Left renal pelvis (tissue), 4 donors: ENCODE measurements around the gene COMT. TPM values are rescaled to one million over a fixed set of nuclear protein-coding genes. Genes with fewer than 3 reads are reported as not detected.

Experiments used
- DNase-seq, 4 donors: peaks; one replicate each; pipeline ENCODE4 v3.0.0-alpha.2; 2013; ENCODE audit warnings: low read depth in 4 of 4, low spot score in 3 of 4
- polyA plus RNA-seq, 4 donors: library from polyadenylated mRNA; unstranded; fragments of 120-200 nt; gene quantifications; one replicate each; pipeline ENCODE4 v1.2.1, GENCODE V29; 2013; ENCODE audit not compliant: insufficient read length in 4 of 4

Gene COMT
- polyA plus RNA-seq, 4 donors = 47.7 to 143 (median 97.2) TPM

DNA sequence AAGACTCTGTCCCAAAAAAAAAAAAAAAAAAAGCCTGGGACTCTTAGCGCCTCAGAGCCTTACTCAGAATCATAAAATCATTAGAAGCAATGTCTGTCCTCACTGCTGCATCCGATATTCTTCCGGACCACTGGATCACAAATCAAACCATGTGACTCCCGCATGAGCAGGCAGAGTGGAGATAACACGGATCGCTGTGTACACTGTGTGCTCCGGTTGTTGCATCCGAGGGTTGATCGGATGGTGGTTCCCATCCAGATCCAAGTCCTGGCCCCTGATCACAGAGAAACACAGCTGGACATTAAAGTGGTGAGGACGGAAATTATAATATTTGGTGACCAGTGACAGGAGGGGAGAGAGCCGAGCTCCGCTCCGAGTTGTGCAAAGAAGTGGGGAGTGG is 9.8 kb downstream of the COMT start:
- DNase-seq = no peak

DNA sequence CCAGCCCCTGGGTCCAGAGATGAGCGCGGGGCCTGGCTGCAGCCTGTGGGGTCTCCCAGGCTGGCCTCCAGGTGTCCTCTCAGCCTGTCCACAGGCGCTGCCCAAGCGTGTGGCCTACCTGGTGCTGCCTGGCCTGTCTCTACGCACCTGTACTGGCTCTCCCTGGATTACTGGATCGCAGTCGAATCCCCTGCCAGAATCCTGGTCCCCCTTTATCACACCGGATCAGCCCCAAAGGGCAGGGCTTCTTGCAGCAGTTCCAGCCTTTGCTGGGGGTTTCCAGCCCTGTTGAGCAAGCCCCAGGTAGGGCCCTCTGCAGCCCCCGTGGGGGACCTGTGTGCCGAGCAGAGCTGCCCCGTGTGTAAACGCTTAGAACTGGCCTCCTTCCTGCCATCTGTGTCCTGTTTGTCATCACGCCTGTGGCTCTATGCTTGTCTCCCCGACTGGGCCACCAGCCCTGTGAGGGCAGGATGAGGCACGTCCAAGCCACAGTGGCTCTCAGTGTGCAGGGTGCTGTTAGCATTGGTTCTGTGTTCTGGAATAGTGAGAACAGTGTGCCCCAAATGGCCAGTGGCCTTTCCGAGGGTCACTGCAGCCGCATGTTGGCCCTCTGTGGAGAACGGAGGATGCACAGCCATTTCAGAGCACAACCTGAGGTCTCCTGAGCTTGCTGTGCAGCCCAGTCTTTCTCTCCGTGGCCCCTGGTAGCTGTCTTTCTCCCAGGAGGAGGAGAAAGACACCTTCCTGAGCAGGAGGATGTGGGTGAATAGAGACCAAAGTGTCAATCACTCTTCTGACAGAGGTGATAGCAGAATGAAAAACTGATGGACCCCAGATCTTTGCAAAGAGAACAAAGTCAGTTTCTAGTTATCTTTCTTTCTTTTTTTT is 13.9 kb downstream of the COMT start:
- DNase-seq = no peak

DNA sequence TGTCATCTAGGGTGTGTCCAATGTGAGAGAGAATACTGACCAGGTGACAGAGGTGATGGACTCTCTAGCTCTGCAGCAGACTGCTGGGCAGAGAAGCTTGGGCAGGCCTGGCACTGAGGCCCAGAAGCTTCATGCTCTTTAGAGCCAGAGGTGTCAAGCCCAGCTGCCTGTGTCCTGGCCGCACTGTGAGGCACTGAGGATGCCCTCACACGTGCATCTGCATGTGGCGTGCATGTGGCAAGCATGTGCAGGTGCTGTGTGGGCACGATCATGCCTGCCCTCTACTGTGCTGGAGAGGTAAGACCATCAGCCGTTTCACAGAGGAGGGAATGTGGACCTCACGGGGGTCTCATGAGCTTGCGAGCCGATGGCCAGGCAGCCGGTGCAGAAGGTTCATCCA is 15.9 kb downstream of the COMT start:
- DNase-seq = no peak

DNA sequence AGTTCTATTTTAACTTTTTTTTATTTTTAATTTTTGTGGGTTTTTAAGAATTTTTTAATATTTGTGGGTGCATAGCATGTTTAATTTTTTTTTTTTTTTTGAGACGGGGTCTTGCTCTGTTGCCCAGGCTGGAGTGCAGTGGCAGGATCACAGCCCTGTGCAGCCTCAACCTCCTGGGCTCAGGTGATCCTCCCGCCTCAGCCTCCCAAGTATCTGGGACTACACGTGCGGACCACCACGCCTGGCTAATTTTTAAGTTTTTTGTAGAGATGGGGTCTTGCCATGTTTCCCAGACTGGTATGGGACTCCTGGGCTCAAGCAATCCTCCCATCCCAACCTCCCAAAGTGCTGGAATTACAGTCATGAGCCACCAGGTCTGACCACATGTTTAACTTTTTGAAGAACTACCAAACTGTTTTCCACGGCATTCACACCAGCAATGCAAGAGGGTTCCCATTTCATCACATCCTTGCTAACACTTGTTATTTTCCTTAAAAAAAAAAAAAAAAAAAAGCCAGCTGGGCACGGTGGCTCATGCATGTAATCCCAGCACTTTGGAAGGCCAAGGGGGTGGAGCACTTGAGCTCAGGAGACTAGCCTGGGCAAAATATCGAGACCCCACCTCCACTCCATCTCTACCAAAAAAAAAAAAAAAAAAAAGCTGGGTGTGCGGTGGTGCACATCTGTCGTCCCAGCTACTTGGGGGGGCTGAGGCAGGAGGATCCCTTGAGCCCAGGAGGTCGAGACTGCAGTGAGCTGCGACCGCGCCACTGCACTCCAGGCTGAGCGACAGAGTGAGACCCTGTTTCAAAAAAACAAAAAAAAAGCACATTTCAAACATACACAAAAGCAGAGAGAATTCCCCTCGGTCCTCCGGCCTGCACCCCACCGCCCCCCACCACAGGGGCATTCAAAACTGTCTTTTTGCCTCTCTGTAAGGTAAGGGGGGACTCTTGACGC is 16.8 kb downstream of the COMT start:
- DNase-seq = no peak

DNA sequence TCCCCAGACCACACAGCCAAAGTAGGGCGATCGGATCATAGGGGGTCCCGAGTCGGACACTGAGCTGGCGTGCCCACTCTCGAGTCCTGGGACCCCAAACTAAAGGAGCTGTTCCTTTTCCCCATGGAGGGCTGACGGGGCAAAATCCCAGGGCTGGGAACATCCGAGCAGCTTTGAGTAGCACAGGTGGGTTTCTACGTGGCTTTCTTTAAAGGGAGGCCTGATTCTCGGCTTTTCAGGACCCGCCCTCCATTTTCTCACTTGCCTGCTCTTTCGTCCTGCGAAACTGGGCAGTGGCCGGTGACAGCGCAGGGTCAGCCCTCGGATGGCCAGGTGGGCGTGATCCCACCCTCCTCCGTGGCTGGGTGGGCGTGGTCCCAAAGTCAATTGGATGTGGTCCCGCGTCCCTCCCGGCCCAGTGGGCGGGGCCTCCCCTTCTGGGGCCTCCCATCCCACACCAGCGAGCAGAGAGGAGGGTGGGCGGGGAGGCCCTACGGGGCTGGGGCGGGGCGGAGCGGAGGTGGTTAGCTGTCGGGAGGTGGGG is 17.5 kb downstream of the COMT start:
- peak in 3 of 4 donors; percentile 77 to 86 (median 85) for DNase-seq

DNA sequence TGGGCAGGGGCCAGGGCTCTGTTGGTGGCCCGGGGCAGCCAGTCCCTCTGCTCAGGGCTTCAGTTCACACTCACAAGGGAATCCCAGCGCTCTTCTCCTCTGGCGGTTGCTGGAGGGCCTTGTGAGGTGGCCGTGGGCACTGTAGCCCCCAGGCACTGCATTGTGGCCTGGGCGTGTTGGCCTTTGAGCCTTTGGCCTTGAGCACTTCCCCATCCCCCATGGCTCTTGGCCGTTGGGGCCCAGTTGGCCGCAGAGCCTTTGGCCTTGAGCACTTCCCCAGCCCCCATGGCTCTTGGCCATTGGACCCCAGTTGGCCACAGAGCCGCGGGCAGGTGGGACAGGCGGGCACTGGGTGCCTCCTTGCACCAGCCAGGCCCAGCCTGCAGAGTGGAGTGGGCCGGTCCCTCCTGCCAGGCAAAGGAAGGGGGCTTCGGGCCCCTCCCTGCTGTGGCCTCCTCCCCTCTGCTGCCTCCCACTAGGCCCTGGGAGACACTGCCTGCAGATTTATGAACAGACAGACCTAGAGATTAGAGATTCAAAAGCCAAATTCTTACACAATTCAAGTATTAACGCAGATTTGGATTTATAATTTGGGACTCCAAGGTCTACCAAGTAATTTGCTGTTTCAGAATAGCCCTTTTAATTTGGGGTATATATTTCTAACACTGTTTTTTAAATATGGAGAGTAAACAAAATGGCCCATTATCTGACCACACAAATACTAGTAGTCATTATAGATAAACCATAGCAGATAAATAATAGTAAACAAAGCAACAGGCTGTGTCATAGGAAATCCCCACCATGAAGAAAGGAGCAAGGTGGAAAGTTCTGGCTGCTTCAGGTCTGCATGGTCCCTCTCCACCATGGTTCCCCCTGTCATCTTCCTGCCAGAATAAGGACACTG is 18.3 kb downstream of the COMT start:
- no peak for DNase-seq

DNA sequence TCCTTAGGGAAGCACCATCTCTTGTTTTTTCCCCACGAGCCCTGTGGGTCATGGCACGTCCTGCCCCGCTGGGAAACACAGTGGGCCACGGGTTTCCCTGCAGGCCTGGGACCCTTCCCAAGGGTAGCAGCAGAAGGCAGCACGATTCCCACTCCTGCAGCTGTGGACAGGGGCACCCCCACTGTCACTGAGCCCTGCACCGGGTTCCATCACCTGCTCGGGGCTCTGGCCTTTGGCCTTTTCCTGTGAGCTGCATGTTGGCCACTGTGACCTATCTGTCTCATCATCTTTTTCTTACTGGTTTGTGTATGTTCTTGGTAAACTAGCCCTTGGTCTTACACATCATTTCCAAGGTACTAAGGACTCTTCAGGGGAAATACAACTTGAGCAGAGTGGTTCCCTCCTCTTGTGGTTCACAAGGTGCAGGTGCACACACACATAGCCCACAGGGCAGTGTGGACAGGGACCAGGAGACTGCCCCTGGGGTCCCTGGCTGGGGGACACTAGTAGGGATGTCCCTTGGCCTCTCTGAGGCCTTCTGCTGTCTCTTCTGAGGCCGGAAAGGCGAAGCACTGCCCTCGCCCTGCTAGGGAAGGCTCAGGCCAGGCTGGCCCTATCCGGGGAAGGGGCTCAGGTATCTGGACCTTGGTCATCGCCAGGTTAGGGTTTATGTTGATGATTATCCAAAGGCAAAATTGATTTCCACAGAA is 19.1 kb downstream of the COMT start:
- no peak for DNase-seq

DNA sequence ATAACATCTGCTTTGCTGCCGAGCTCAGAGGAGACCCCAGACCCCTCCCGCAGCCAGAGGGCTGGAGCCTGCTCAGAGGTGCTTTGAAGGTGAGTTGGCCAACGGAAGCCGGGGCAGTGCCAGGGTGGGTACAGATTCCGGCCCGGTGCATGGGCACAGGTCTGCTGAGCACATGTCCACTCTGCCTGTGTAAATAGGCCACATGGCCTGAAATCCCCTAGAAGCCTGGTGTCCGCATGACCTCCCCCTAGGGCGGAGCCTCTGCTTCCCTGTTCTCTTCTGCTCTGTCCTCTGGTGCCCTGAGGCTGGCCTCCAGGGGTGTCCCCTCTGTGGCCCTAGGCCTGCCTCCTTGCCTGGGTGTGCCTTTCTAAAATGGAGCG is 19.6 kb downstream of the COMT start:
- DNase-seq = no peak

DNA sequence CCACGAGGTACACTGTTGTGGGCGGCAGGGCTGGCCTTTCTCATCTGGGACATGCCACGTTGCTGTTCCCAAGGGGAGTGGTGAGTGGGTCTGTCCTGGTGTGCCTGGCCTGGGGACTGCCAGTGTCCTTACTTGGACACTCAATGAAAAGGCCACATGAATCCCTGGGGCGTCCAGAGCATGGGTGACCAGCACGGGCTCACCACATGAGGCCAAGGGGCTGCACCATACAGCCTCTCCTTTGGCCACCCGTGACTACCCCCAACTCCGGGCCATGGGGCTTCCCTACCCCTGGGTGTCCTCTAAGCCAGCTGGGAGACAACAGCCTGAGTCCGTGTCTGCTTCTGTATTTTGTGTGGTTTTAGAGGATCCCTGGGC is 20.3 kb downstream of the COMT start:
- no peak for DNase-seq

DNA sequence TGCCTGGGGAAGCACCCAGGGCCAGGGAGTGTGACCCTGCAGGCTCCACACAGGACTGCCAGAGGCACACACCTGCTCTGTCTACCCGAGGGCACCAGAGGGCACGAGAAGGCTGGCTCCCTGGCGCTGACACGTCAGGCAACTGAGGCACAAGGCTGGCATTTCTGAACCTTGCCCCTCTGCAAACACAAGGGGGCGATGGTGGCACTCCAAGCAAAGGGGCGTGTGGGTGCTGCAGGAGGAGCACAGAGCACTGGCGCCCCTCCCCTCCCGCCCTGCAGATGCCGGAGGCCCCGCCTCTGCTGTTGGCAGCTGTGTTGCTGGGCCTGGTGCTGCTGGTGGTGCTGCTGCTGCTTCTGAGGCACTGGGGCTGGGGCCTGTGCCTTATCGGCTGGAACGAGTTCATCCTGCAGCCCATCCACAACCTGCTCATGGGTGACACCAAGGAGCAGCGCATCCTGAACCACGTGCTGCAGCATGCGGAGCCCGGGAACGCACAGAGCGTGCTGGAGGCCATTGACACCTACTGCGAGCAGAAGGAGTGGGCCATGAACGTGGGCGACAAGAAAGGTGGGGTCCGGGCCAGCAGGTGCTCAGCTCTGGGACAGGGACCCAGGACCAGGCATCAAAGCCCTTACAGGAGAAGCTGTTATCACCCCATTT is 20.8 kb downstream of the COMT start:
- no peak for DNase-seq

DNA sequence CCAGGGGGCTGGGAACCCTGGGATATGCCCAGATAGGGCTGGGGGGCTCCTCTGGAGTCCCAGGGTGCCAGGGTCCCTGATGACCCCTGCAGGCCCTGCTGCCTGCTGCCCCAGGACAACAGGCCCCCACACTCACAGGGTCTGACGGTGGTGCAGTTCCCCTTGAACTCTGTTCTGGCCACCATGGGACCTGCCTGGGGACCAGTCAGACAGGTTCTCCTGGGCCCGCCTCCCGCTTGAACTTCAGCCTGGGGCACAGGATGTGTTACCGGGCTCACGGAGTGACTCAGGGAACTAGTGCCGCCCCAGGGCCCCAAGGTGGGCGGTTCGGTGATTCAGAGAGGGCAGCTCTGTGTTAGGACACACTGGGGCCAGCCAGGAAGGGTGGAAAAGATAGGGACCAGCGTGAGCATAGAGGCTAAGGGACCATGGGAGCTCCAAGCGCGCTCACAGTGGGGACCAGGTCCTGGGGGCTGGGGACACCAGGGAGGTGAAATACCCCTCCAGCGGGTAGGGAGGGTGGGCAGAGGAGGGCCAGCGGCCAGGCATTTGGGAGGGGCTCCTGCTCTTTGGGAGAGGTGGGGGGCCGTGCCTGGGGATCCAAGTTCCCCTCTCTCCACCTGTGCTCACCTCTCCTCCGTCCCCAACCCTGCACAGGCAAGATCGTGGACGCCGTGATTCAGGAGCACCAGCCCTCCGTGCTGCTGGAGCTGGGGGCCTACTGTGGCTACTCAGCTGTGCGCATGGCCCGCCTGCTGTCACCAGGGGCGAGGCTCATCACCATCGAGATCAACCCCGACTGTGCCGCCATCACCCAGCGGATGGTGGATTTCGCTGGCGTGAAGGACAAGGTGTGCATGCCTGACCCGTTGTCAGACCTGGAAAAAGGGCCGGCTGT is 21.6 kb downstream of the COMT start:
- no peak for DNase-seq

DNA sequence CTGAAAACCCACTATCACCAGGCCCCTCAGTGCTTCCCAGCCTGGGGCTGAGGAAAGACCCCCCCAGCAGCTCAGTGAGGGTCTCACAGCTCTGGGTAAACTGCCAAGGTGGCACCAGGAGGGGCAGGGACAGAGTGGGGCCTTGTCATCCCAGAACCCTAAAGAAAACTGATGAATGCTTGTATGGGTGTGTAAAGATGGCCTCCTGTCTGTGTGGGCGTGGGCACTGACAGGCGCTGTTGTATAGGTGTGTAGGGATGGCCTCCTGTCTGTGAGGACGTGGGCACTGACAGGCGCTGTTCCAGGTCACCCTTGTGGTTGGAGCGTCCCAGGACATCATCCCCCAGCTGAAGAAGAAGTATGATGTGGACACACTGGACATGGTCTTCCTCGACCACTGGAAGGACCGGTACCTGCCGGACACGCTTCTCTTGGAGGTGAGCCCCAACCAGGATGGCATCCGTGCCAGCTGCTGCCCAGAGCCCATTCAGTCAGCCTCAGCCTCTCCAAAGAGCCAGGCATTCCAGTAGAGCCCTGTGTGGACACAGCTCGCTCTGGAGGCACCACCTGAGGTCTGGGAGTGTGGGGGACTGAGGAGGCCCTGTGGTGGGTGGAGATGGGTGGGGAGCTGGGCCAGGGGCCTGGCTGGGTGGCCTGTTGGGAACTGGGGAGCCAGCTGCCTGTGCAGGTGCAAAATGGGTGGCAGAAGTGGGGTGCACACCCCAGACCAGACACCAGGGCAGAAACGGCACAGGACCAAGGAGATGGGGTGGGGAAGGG is 22.5 kb downstream of the COMT start:
- no peak for DNase-seq

DNA sequence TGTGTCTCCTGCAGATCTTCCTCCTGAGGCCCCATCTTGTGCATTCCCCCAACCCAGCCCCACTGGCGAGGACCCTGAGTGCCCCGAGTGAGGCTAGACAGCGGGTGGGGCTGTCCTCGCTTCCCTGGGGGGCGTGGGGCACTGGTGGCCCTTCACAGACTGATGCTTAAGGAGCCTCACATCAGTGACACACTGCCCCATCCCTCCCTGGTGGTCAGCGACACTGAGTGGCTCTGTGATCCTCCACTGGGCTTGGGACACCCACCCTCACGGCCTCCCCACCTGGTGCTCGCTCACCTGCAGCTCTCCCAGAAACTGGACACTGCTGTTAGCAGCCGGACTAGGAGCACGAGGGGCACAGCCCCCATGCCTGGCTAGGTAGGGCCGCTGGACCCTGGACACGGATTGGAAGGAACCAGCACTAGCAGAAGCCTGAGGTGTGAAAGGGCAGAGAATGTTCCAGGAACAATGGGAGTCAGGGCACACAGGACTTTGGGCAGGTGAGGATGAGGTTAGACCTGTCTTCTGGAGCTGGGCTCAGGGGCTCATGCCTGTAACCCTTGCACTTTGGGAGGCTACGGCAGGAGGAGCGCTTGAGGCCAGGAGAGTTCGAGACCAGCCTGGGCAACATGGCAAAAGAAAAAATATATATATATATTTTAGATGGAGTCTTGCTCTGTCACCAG is 23.3 kb downstream of the COMT start:
- no peak for DNase-seq

DNA sequence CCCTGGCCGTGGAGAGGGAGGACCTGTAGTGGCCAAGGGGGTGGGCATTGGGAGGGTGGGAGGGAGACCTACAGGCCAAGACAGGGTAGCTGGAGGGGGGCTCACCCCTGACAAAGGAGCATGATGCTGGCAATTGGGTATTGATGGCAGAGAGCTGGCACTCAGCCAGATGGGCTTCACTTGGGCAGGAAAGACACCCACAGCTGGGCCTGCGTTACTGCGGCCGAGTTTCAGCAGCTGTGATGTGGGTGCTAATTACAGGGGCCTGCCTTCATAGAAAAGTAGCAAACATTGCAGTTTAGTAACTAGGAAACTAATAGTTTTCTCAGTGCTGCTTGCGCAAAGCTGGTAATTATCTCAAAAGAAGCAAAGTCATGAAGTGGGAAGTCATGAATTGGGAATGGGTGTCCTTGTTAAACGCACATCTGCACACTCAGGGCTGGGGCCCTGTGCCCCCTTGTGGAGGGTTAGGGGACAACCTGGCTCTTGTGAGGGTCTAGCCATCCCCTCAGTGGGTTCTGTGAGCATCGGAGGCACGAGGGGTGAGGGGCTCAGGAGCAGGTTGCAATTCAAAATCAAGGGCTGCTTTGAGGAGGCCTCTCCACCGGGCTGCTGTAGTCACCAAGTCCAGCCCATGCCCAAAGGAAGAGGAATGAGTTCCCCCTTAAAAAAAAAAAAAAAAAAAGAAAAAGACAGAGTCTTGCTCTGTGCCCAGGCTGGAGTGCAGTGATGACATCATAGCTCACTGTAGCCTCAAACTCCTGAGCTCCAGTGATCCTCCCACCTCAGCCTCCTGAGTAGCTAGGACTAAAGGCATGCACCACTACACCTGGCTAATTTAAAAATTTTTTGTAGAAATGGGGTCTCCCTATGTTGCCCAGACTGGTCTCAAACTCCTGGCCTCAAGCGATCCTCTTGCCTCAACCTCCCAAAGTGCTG is 24.5 kb downstream of the COMT start:
- no peak for DNase-seq

DNA sequence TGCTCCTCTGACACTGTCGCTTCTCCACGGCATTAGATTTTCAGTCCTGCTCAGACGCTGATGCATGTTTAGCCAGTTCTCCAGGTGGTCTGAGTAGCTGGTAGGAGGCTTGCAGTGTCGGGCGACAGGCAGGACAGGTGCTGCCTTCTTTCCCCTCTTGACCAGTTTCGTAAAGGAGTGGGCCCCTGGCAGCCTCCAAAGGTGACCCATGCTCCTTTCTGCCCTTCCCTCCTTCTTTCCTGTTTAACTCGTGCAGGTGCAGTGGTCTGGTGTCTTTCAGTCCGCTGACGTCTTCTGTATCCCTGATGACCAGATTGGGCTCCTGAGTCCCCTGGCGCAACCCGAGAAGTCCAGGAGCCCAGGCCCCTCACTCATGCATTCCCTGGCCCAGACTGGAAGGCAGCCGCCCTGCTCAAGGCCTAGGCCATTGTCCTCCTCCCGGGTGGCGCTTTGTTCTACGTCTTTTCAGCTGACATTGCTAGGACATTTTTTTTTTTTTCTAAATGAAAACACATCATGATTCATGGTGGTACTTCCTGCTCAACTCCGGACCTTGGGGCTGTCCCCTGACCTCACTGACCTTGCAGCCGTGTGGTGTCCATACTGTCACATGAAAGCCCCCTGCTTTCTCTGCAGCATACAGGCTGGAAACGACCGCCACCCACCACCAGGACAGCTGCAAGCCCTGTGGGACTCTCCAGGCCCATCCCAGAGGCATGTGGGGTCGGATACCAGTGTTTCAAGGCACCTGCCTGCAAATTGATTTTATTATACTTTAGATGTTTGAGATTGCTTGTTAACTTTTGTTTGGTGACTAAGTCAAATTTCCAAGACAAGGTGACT is 25.6 kb downstream of the COMT start:
- DNase-seq = no peak
